ENCODE measurements around the gene CENPU. TPM values are rescaled to one million over a fixed set of nuclear protein-coding genes. Genes with fewer than 3 reads are reported as not detected.
"Not testable (repeated sequence)": the region's sequence is repeated elsewhere in the genome, so short reads cannot be mapped to it uniquely, and the experiment has no call there.

Gene CENPU
- total RNA-seq, 2 experiments from 2014 or later, result 49.7 to 53.4 TPM

DNA sequence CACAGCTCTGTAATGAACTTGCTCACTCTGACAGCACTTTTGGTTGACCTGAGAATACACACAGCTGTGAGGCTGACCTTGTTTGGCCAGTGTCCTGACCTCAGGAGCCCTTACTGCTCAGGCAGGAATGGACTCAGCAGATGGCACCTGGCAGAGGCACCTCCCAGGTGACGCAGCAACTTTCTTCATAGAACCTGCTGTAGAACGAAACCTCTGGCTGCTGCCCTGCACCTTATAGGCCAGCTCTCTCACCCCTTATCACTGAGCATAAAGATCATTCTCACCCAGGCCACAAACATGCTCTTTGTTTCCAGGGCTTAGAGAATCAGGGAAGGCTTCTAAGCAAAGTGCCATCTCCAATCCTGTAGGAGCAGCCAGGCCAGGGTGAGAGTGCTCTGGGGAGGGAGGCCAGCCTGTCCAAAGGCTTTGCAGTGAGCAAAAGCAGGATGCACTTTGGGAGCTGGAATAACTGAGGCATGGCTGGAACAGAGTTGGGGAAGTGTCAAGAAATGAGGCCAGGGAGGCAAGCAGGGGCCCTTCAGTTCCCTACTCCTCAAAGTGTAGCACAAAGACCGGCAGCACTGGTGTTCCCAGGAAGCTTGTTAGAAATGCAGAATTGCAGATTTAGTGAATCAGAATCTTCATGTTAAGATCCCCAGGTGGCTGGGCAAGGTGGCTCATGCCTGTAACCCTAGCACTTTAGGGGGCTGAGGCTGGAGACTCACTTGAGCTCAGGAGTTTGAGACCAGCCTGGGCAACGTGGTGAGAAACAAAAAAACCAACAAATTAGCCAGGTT is 13.3 kb upstream of the CENPU start:
- Mint-ChIP-seq H3K27me3 (no peaks in the 10 kb centered on the region), H3K4me1 (ENCODE audit: low read depth) (peaks cover 10% of the 10 kb centered on the region), H3K27ac (no peak overlapping the region), H3K4me3 (no peak overlapping the region), H3K36me3 (ENCODE audit: low read depth) (no peaks in the 10 kb centered on the region), H3K9me3 (no peaks in the 10 kb centered on the region)
- ChIA-PET POLR2A (interaction anchor here (2.0 kb wide), 1 partner anchor 13 kb away, joined by 9 read pairs; the partner anchor contains the start of gene CENPU), CTCF (interaction anchor here (1.5 kb wide), 1 partner anchor 73 kb away, joined by 3 read pairs; no protein-coding TSS in a partner anchor)
- DNase-seq (no peak), ATAC-seq (no peak)
- TF ChIP-seq, protein P1, sequence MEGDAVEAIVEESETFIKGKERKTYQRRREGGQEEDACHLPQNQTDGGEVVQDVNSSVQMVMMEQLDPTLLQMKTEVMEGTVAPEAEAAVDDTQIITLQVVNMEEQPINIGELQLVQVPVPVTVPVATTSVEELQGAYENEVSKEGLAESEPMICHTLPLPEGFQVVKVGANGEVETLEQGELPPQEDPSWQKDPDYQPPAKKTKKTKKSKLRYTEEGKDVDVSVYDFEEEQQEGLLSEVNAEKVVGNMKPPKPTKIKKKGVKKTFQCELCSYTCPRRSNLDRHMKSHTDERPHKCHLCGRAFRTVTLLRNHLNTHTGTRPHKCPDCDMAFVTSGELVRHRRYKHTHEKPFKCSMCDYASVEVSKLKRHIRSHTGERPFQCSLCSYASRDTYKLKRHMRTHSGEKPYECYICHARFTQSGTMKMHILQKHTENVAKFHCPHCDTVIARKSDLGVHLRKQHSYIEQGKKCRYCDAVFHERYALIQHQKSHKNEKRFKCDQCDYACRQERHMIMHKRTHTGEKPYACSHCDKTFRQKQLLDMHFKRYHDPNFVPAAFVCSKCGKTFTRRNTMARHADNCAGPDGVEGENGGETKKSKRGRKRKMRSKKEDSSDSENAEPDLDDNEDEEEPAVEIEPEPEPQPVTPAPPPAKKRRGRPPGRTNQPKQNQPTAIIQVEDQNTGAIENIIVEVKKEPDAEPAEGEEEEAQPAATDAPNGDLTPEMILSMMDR (IDR thresholded peaks at IDR 0.05), result no peak
- intact Hi-C loops (cut with micrococcal nuclease), result loop anchor here (5.0 to 10.0 kb wide), 2 partner anchors 75 to 238 kb away; no protein-coding TSS in a partner anchor

DNA sequence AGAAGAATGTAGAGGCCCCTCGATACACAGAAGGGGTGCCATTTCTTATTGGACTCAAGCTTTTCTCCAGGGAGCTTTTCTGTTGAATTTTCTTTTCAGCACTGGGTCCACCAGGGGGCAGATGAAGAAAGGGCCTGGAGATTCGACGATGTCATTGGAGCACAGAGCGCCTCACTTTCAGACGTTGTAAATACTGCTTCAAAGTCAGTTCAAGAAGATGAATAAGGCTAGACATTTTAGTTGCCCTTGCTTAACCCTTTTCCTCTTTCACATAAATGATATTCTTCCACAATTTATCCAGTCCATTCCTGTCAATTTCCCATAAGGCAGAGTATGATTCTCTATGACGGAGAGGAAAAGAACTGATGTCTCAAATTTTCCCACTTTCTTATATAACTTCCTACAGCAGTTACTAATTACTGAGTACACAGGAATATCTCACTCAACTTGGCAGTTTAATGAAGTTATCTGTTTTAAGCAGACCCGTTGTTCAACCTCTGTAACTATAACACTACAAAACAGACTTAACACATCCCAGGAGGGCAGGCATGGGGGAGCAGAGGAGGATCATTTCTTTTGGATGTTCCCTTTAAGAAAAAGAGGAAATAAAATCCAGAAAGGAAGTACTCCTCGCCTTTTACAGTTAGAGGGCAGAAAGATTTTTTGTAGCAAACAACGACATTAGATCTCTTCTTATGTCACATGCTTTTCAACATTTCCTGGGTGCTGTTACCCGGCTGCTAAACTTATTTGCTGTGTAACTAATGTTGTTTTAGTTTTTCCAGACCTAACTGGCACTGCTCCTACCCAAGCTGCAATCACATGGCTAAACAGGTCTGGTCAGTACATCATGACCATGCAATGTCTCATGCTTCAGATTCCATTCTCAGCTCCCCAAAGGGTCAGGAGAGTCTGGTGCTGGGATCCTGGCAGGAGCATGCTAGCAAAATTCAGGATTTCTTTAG is 12.2 kb upstream of the CENPU start:
- Mint-ChIP-seq H3K9me3 (no peaks in the 10 kb centered on the region), H3K4me3 (no peak overlapping the region), H3K36me3 (ENCODE audit: low read depth) (no peaks in the 10 kb centered on the region), H3K27me3 (no peaks in the 10 kb centered on the region), H3K4me1 (ENCODE audit: low read depth) (peaks cover 10% of the 10 kb centered on the region), H3K27ac (no peak overlapping the region)
- TF ChIP-seq, protein P1 (IDR thresholded peaks at IDR 0.05), result peak; percentile 83
- CTCF ChIA-PET, result interaction anchor here (0.6 to 1.7 kb wide), 37 partner anchors 8 to 482 kb away, joined by 3 to 26 read pairs (median 4); partner anchors contain the start of gene CENPU
- intact Hi-C loops (cut with micrococcal nuclease), result loop anchor here (5.0 to 10.0 kb wide), 2 partner anchors 76 to 239 kb away; no protein-coding TSS in a partner anchor
- ATAC-seq (peak; percentile 91), DNase-seq (peak; percentile 86)
- POLR2A ChIA-PET, result interaction anchor here (1.3 to 2.0 kb wide), 2 partner anchors 12 kb away, joined by 7 to 9 read pairs; partner anchors contain the start of gene CENPU

DNA sequence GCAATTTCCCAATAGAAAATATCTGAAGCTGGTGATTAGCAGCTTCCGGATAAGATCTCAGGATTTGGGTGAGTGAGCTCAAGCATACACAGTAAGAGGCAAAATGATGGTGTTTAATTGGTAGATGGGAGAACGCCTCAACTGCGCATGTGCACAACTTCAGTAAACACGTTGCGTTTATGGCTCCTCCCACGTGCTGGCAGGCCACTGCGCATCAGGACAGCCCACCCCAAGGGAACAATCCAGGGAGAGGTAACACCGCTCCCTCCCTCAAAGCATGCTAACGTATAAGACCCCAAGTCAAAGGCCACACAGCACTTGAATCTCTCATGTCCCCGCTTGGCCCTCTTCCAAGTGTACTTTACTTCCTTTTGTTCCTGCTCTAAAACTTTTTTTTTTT is 10.3 kb upstream of the CENPU start:
- no peak overlapping the region for H3K4me3 Mint-ChIP-seq
- H3K4me1 Mint-ChIP-seq (ENCODE audit: low read depth), result peaks cover 19% of the 10 kb centered on the region
- H3K27me3 Mint-ChIP-seq, result no peaks in the 10 kb centered on the region
- CTCF ChIA-PET, result interaction anchor here (0.7 kb wide), 1 partner anchor 77 kb away, joined by 3 read pairs; no protein-coding TSS in a partner anchor
- TF ChIP-seq, protein P1 (IDR thresholded peaks at IDR 0.05), result no peak
- ATAC-seq (no peak), DNase-seq (no peak)
- H3K27ac Mint-ChIP-seq, result no peak overlapping the region
- intact Hi-C loops (cut with micrococcal nuclease), result loop anchor here (10.0 kb wide), 1 partner anchor 241 kb away; no protein-coding TSS in a partner anchor
- H3K36me3 Mint-ChIP-seq (ENCODE audit: low read depth), result no peaks in the 10 kb centered on the region
- no peaks in the 10 kb centered on the region for H3K9me3 Mint-ChIP-seq
- POLR2A ChIA-PET, result no interaction called here

DNA sequence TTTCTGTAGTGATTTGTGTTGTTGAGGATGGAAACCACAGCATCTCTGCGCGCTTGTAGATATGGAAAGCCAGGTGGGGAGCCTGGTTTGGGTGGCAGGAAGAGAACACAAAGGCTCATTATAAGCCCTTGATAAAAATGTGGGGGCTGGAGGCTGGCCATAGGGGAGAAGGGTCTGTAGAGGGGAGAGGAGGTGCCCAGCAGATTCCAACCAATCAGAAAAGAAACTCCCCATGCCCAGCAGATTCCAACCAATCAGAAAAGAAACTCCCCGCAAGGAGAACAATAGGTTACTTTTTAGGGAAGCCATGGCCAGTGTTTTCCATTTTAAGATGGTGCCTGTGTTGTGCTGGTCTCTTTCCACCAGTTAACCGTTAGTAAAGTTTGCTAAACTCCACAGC is 9.8 kb upstream of the CENPU start:
- ChIA-PET POLR2A (no interaction called here), CTCF (no interaction called here)
- no peak for DNase-seq
- H3K27ac Mint-ChIP-seq, result no peak overlapping the region
- no peaks in the 10 kb centered on the region for H3K36me3 Mint-ChIP-seq (ENCODE audit: low read depth)
- ATAC-seq, result no peak
- H3K4me1 Mint-ChIP-seq (ENCODE audit: low read depth), result peaks cover 21% of the 10 kb centered on the region
- no peak overlapping the region for H3K4me3 Mint-ChIP-seq
- intact Hi-C loops (cut with micrococcal nuclease), result loop anchor here (10.0 kb wide), 1 partner anchor 241 kb away; no protein-coding TSS in a partner anchor
- no peaks in the 10 kb centered on the region for H3K27me3 Mint-ChIP-seq
- no peaks in the 10 kb centered on the region for H3K9me3 Mint-ChIP-seq
- TF ChIP-seq, protein P1 (IDR thresholded peaks at IDR 0.05), result no peak

DNA sequence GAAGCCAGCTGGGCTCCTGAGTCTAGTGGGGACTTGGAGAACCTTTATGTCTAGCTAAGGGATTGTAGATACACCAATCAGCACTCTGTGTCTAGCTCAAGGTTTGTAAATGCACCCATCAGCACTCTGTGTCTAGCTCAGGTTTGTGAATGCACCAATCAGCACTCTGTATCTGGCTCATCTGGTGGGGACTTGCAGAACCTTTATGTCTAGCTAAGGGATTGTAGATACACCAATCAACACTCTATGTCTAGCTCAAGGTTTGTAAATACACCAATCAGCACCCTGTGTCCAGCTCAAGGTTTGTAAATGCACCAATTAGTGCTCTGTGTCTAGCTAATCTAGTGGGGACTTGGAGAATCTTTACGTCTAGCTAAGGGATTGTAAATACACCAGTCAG is 7.8 kb upstream of the CENPU start:
- H3K27ac Mint-ChIP-seq; H3K4me3 Mint-ChIP-seq; H3K27me3 Mint-ChIP-seq; H3K36me3 Mint-ChIP-seq (ENCODE audit: low read depth); H3K9me3 Mint-ChIP-seq; DNase-seq; ATAC-seq: not testable (repeated sequence)
- H3K4me1 Mint-ChIP-seq (ENCODE audit: low read depth), result peaks cover 21% of the 10 kb centered on the region
- ChIA-PET CTCF (interaction anchor here (0.9 to 1.1 kb wide), 2 partner anchors 8 to 266 kb away, joined by 3 to 4 read pairs; partner anchors contain the start of gene CENPU), POLR2A (interaction anchor here (1.1 kb wide), 1 partner anchor 79 kb away, joined by 3 read pairs; no protein-coding TSS in a partner anchor)
- intact Hi-C loops (cut with micrococcal nuclease), result loop anchor here (10.0 kb wide), 1 partner anchor 243 kb away; no protein-coding TSS in a partner anchor

Measured in activated CD8-positive, alpha-beta T cell treated with anti-CD3 and anti-CD28 coated beads for 36 hours (primary cell).